ENCODE results near the gene KRTAP4-7. TPM values are rescaled to one million over a fixed set of nuclear protein-coding genes. Genes with fewer than 3 reads are reported as not detected.
"Not testable (repeated sequence)": the region's sequence is repeated elsewhere in the genome, so short reads cannot be mapped to it uniquely, and the experiment has no call there.

KRTAP4-7 gene
- not detected in 2 replicates for total RNA-seq

- intact Hi-C loops (cut with micrococcal nuclease): not testable (repeated sequence)
These were observed at the start of gene KRTAP4-7 for GRCh38 chr17:41084100-41084856. KRTAP4-7 (plus strand) TSS chr17:41084150; CDS start chr17:41084207, 57 bp downstream.

GRCh38 chr17:41034346-41034935, 49.5 kb upstream of the KRTAP4-7 start, which contains the start of gene KRTAP1-3:
KRTAP1-3 (minus strand) TSS chr17:41034874; CDS start chr17:41034821, 53 bp downstream.
- intact Hi-C loops (cut with micrococcal nuclease): not testable (repeated sequence)

- intact Hi-C loops (cut with micrococcal nuclease): no loop called here
These were observed 46.0 kb upstream of the KRTAP4-7 start for GRCh38 chr17:41037853-41038350.

- intact Hi-C loops (cut with micrococcal nuclease): not testable (repeated sequence)
These were observed 43.0 kb upstream of the KRTAP4-7 start, which contains the start of gene KRTAP1-1 for GRCh38 chr17:41040783-41041571. KRTAP1-1 (minus strand) TSS chr17:41041450; CDS start chr17:41041397, 53 bp downstream.

GRCh38 chr17:41042953-41043352, 41.0 kb upstream of the KRTAP4-7 start:
- intact Hi-C loops (cut with micrococcal nuclease): no loop called here

- intact Hi-C loops (cut with micrococcal nuclease): not testable (repeated sequence)
These were observed 37.0 kb upstream of the KRTAP4-7 start, which contains the start of gene KRTAP2-1 for GRCh38 chr17:41046735-41047465. KRTAP2-1 (minus strand) TSS chr17:41047316; CDS start chr17:41047267, 49 bp downstream.

- intact Hi-C loops (cut with micrococcal nuclease): no loop called here
These were observed 35.5 kb upstream of the KRTAP4-7 start for GRCh38 chr17:41048441-41048840.

GRCh38 chr17:41049110-41049509, 34.8 kb upstream of the KRTAP4-7 start:
- intact Hi-C loops (cut with micrococcal nuclease): no loop called here

GRCh38 chr17:41052566-41052965, 31.4 kb upstream of the KRTAP4-7 start:
- intact Hi-C loops (cut with micrococcal nuclease): no loop called here

GRCh38 chr17:41054025-41054424, 29.9 kb upstream of the KRTAP4-7 start:
- intact Hi-C loops (cut with micrococcal nuclease): no loop called here

GRCh38 chr17:41054556-41054955, 29.4 kb upstream of the KRTAP4-7 start:
- intact Hi-C loops (cut with micrococcal nuclease): not testable (repeated sequence)

GRCh38 chr17:41055130-41055529, 28.8 kb upstream of the KRTAP4-7 start, which contains the start of gene KRTAP2-2:
KRTAP2-2 (minus strand) TSS chr17:41055230; CDS start chr17:41055211, 19 bp downstream.
- intact Hi-C loops (cut with micrococcal nuclease): not testable (repeated sequence)

- intact Hi-C loops (cut with micrococcal nuclease): no loop called here
These were observed 26.4 kb upstream of the KRTAP4-7 start for GRCh38 chr17:41057547-41057946.

GRCh38 chr17:41058741-41059140, 25.2 kb upstream of the KRTAP4-7 start:
- intact Hi-C loops (cut with micrococcal nuclease): no loop called here

- intact Hi-C loops (cut with micrococcal nuclease): not testable (repeated sequence)
These were observed 24.5 kb upstream of the KRTAP4-7 start for GRCh38 chr17:41059276-41060051.

GRCh38 chr17:41060052-41060604, 23.8 kb upstream of the KRTAP4-7 start, which contains the start of gene KRTAP2-3:
KRTAP2-3 (minus strand) TSS chr17:41060114; CDS start chr17:41060050, 64 bp downstream.
- intact Hi-C loops (cut with micrococcal nuclease): no loop called here

- intact Hi-C loops (cut with micrococcal nuclease): no loop called here
These were observed 22.0 kb upstream of the KRTAP4-7 start for GRCh38 chr17:41061964-41062363.

GRCh38 chr17:41063449-41063848, 20.5 kb upstream of the KRTAP4-7 start:
- intact Hi-C loops (cut with micrococcal nuclease): no loop called here

- intact Hi-C loops (cut with micrococcal nuclease): no loop called here
These were observed 19.6 kb upstream of the KRTAP4-7 start for GRCh38 chr17:41064301-41064700.
